Loucy (cell line): ENCODE results near the gene CSF3R.

Experiments
- H2AFZ ChIP-seq: fragments of 200-600 bp; sonication (generic); 2 replicates; pipeline ENCODE4 v1.6.0; 2016; ENCODE audit warnings: antibody characterized with exemption, mild to moderate bottlenecking, low read length, moderate library complexity
- H3F3A ChIP-seq: fragments of 200-600 bp; 2 replicates; pipeline ENCODE4 v1.6.0; 2016; ENCODE audit warnings: antibody characterized with exemption, low read depth, mild to moderate bottlenecking
- H3K27me3 ChIP-seq: fragments of 200-600 bp; sonication (generic); 2 replicates; pipeline ENCODE4 v1.6.1; 2014; ENCODE audit warnings: low read length, mild to moderate bottlenecking; ENCODE audit not compliant: insufficient read depth, poor library complexity, severe bottlenecking
- H3K36me3 ChIP-seq: fragments of 200-600 bp; sonication (generic); 2 replicates; pipeline ENCODE4 v1.6.1; 2016; ENCODE audit warnings: low read length; ENCODE audit not compliant: insufficient read depth
- H3K4me1 ChIP-seq: fragments of 200-600 bp; sonication (generic); 2 replicates; pipeline ENCODE4 v1.5.1; 2014; ENCODE audit warnings: low read length, mild to moderate bottlenecking; ENCODE audit not compliant: insufficient read depth, poor library complexity, severe bottlenecking
- H3K4me2 ChIP-seq: fragments of 200-600 bp; sonication (generic); 2 replicates; pipeline ENCODE4 v1.6.0; 2014; ENCODE audit warnings: antibody characterized with exemption, low read length, low read depth, mild to moderate bottlenecking; ENCODE audit not compliant: poor library complexity, severe bottlenecking
- H3K4me3 ChIP-seq: fragments of 200-600 bp; sonication (generic); 2 replicates; pipeline ENCODE4 v1.5.1; 2014; ENCODE audit warnings: low read length, mild to moderate bottlenecking, mixed read lengths; ENCODE audit not compliant: poor library complexity, severe bottlenecking
- H3K79me2 ChIP-seq: fragments of 200-600 bp; sonication (generic); 2 replicates; pipeline ENCODE4 v1.6.1; 2014; ENCODE audit warnings: low read length; ENCODE audit not compliant: insufficient read depth
- H3K9ac ChIP-seq: fragments of 200-600 bp; sonication (generic); 2 replicates; pipeline ENCODE4 v1.6.0; 2014; ENCODE audit warnings: mild to moderate bottlenecking, low read depth, low read length, moderate library complexity; ENCODE audit not compliant: poor library complexity, severe bottlenecking
- H3K9me2 ChIP-seq: fragments of 200-600 bp; sonication (generic); replicated peaks from 2 replicates; pipeline ENCODE4 v1.6.1; 2016; ENCODE audit warnings: low read depth, low read length, mixed read lengths
- H3K9me3 ChIP-seq: fragments of 200-600 bp; sonication (generic); 2 replicates; pipeline ENCODE4 v1.6.1; 2014; ENCODE audit warnings: mild to moderate bottlenecking, antibody characterized with exemption, low read length, low read depth; ENCODE audit not compliant: insufficient read depth
- H4K20me1 ChIP-seq: fragments of 200-600 bp; sonication (generic); 2 replicates; pipeline ENCODE4 v1.6.0; 2014; ENCODE audit warnings: antibody characterized with exemption, low read length, mild to moderate bottlenecking; ENCODE audit not compliant: insufficient read depth, poor library complexity, severe bottlenecking
- EZH2phosphoT487 ChIP-seq: fragments of 200-600 bp; IDR thresholded peaks from 2 replicates; pipeline ENCODE4 v1.6.1; 2018; ENCODE audit warnings: antibody characterized with exemption, mild to moderate bottlenecking, moderate library complexity, borderline replicate concordance
- TF ChIP-seq, protein P1 (sequence below): fragments of 200-600 bp; sonication (generic); conservative IDR thresholded peaks from 2 replicates; pipeline ENCODE4 v1.5.1; 2014; ENCODE audit warnings: mild to moderate bottlenecking, antibody characterized with exemption, low read length

CSF3R gene

DNA sequence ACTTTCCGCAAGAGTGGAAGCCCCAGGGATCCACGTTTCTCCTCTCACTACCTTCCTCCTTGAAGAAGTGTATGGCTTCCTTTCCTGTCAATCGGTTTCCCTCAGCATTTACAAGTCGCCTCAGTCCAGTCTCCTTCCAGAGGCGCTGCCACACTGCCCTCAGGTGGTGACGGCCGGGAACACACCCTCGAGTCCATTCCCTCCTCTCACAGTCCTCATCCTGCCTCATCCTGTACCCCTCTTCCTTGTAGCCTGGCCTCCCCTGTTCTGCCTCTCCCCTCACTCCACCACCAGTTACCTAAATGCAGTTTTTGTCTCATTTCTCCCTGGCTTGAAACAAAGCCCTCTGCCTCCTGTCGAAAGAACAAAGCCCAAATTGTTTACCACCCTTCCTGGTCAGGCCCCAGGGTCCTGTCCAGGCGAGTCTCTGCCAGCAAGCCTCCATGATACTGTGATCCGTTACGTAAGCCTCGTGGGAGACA is 61.8 kb downstream of the CSF3R start:
- Histone ChIP-seq H3K9me3 (no peaks in the 10 kb centered on the region), H3K9me2 (no peaks in the 10 kb centered on the region), H4K20me1 (no peaks in the 10 kb centered on the region), H3K4me3 (peak overlapping the region; percentile 16), H3K36me3 (no peaks in the 10 kb centered on the region), H3K27me3 (no peaks in the 10 kb centered on the region), H3K79me2 (no peaks in the 10 kb centered on the region), H3K9ac (peak overlapping the region; percentile 47), H2AFZ (peak overlapping the region; percentile 74), H3F3A (no peaks in the 10 kb centered on the region), H3K4me1 (peaks cover 6% of the 10 kb centered on the region), H3K4me2 (peak overlapping the region; percentile 62)
- TF ChIP-seq, protein P1, sequence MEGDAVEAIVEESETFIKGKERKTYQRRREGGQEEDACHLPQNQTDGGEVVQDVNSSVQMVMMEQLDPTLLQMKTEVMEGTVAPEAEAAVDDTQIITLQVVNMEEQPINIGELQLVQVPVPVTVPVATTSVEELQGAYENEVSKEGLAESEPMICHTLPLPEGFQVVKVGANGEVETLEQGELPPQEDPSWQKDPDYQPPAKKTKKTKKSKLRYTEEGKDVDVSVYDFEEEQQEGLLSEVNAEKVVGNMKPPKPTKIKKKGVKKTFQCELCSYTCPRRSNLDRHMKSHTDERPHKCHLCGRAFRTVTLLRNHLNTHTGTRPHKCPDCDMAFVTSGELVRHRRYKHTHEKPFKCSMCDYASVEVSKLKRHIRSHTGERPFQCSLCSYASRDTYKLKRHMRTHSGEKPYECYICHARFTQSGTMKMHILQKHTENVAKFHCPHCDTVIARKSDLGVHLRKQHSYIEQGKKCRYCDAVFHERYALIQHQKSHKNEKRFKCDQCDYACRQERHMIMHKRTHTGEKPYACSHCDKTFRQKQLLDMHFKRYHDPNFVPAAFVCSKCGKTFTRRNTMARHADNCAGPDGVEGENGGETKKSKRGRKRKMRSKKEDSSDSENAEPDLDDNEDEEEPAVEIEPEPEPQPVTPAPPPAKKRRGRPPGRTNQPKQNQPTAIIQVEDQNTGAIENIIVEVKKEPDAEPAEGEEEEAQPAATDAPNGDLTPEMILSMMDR, result peak; percentile 94
- TF ChIP-seq EZH2phosphoT487, result no peak

DNA sequence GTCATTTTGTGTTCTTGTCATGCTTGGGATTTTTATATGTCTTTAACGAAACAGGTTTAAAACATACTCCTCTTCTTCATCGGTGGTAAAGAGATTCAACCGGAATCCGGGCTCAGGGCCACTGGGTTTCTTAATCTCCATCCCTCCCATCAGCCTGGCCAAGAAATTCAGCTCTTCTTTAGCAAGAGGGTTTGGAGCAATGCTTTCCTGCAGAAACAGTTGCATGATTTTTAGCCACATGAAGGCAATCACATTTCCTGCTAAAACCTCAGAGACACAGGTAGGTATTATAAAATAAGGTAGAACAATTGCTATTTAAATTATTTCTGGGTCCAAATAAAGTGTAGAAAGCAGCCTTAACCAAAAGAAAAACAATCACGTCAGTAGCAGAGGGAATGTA is 62.3 kb downstream of the CSF3R start:
- no peaks in the 10 kb centered on the region for H3K79me2 ChIP-seq
- peaks cover 6% of the 10 kb centered on the region for H3K4me1 ChIP-seq
- H3K9ac ChIP-seq, result peak overlapping the region; percentile 47
- no peaks in the 10 kb centered on the region for H4K20me1 ChIP-seq
- H3K36me3 ChIP-seq, result no peaks in the 10 kb centered on the region
- H3K27me3 ChIP-seq, result no peaks in the 10 kb centered on the region
- peak overlapping the region; percentile 62 for H3K4me2 ChIP-seq
- no peaks in the 10 kb centered on the region for H3F3A ChIP-seq
- H2AFZ ChIP-seq, result peak overlapping the region; percentile 74
- no peak for TF ChIP-seq EZH2phosphoT487
- TF ChIP-seq, protein P1, result no peak
- H3K9me2 ChIP-seq, result no peaks in the 10 kb centered on the region
- no peaks in the 10 kb centered on the region for H3K9me3 ChIP-seq
- H3K4me3 ChIP-seq, result peak overlapping the region; percentile 16

DNA sequence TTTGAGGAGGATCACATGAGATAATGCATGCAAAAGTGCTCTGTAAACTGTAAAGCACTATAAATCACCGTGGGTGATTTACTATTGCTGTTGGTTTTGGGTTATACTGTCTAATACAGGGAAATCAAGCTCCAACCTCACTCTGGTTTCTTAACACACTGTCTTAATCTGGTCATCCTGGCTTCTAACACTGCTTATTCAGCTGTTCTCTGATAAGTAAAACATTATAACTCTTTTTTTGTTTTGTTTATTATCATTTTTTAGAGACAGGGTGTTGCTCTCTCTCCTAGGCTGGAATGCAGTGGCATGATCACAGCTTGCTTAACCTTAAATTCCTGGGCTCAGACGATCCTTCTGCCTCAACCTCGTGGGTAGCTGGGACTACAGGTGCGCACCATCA is 63.1 kb downstream of the CSF3R start:
- H3K4me3 ChIP-seq, result no peak overlapping the region
- no peaks in the 10 kb centered on the region for H4K20me1 ChIP-seq
- no peak overlapping the region for H2AFZ ChIP-seq
- H3K4me2 ChIP-seq, result no peak overlapping the region
- no peaks in the 10 kb centered on the region for H3F3A ChIP-seq
- TF ChIP-seq, protein P1, result no peak
- no peak for TF ChIP-seq EZH2phosphoT487
- H3K9me2 ChIP-seq, result no peaks in the 10 kb centered on the region
- no peaks in the 10 kb centered on the region for H3K27me3 ChIP-seq
- H3K9ac ChIP-seq, result no peak overlapping the region
- no peaks in the 10 kb centered on the region for H3K79me2 ChIP-seq
- peaks cover 6% of the 10 kb centered on the region for H3K4me1 ChIP-seq
- no peaks in the 10 kb centered on the region for H3K9me3 ChIP-seq
- no peaks in the 10 kb centered on the region for H3K36me3 ChIP-seq
